T-helper 22 cell (primary cell): ENCODE data around the gene MFAP3L.

ENCODE experiments used
- DNase-seq: peaks from one replicate; pipeline ENCODE4 v3.0.0-alpha.2; 2020; ENCODE audit warnings: low read depth

Gene MFAP3L

DNA sequence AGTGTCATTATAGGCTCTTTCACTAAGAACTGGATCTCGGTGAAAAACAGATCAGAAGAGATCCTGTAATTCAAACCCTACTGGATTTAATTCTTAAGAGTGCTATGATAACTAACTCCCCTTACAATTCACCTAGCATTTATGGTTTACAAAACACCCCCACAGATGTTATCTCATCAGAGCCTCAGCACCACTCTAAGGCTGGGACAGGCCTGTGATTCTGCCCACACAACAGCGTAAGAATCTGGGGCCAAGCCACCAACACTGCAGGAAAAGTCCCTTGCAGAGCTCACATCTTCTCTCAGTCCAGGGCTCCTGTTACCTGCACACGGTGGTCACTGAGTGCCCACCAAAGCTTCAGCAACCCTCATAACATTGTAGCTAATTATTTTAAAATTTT lies 8.9 kb downstream of the MFAP3L start:
- DNase-seq = no peak

DNA sequence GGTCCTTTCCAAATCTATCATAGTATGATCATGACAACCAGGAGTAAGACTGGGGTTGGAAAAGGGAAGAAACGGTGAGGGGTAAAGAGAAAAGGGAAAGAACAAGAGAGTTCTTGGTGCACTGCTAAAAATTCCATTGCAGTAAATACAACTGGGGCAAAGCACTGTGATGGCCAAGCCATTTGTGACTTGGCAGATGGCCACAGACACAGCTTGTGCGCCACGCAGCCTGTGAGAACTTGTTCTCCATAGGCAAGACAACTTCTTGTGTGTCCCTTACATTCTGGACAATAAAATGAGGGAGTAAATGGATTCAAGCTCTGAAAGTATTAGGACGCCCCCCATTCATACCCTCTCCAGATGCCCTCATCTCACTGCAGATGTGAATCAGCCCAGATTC lies 10.9 kb downstream of the MFAP3L start:
- no peak for DNase-seq

DNA sequence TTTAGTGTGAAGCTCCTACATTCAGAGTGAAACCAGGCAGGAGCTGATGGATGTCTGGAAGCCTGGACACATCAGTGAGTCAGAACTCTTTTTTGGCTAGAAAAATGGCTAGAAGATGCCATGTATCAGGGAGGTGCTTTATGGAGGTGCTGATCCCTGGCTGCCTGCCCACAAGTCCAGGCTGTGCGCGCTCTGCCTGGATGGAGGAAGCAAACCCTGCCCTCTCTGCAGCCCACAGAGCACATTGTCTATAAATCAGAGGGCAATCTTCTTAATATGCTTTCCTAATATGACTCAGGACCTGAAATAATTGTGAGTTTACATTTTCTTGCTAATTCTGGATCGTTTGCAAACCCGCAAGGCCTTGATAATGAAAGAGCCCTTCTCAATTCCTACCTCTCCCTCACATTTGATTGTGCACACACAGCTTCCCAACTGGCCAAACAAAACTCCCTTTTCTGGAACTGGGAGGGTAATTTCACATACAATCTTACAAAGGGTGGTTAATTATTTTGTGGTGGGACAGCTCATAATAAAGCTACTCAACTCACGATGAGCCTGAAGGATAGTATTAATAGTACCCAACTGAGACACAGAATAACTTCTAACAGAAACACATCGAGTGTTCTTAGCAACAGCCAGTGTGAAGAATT lies 11.7 kb downstream of the MFAP3L start:
- DNase-seq = no peak

DNA sequence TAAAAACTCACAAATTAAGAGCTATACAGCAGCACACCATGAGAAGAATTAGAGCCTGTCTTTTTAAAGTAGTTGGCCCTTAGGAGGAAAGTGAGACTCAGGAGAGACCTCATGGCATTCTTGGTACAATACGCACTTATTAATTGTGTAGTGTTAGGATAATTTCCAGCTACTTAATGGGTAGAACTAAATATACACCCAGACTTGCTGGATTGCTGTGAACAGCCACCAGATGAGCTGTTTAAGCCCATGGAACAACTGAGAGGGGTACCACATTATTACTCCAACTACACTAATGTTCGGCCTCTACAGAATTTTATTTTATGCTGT lies 13.6 kb downstream of the MFAP3L start:
- DNase-seq = no peak

DNA sequence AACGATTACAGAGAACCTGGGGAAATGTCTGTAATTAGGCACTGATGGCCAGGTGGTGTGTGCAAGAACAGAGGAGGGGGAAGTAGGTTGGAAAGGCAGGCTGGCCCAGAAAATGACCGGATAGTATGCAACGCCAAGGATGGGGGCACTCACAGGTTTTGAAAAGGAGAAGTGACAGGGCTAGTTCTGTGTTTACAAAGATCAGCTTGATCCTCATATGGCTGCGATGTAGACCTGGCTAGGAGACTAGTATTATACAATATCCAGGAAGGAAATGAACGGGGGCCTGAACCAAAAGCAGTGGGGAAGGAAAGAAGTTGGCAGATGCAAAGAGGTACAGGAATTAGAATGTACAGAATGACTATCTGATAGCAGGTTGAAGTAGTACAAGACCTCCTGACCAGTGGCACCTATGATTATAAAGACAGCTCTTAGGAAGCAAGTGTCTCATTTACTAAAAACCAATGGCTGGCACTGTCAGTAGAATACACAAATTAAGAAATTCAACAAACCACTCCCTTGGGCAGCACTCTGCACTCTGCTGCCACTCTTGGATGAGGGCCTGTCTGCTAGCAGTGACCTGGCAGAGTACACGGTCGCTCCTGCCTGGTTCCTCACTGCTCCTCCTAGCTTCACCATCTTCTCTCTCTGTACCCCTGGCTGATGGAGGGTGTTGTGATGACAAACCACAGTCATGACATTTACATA lies 14.1 kb downstream of the MFAP3L start:
- no peak for DNase-seq

DNA sequence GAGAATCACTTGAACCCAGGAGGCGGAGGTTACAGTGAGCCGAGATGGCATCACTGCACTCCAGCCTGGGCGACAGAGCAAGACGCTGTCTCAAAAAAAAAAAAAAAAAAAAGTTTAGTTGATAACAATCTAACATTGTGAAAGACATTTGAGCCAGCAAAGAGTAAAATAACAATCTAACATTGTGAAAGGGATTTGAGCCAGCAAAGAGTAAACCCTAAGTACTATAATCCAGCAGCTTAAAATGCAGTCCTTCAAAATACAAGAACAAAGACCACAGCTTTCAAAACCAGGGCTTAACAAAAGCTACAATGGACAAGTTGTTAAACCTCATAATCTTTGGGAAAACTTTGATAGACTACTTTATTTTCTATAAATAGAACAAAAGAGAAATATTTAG lies 16.9 kb downstream of the MFAP3L start:
- no peak for DNase-seq

DNA sequence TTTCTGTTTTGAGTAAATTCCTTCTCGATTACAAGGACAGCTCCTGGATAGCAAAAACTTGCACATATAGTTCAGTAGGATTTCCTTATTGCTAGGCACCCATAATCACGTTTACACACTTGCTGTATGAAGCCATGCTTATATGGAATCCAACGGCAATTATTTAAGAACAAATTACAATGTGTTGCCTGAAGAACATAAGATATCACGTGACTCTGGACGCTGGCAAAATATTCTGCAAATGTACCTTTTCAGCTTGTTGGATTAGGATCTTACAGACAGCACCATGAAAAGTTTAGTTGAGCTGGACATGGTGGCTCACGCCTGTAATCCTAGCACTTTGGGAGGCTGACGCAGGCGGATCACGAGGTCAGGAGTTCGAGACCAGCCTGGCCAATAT lies 17.4 kb downstream of the MFAP3L start:
- no peak for DNase-seq

DNA sequence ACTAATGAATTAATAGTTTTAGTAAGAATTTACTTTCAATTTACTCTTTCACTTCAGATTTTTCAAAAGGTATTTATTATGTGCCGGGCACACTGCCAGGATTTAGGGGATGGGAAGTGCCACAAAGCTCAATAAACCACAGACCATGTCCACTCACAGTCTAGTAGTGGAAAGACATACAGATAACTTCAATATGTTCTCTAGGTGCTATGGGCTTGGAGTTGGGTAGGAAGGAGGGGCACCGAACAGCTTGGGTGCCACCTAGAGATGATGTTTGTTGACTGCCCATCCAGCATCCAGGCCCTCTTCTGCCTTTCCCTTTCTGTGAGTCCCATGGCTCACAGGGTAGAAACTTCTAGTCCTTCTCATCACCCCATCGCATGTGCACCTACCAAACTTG lies 17.8 kb downstream of the MFAP3L start:
- DNase-seq = no peak

DNA sequence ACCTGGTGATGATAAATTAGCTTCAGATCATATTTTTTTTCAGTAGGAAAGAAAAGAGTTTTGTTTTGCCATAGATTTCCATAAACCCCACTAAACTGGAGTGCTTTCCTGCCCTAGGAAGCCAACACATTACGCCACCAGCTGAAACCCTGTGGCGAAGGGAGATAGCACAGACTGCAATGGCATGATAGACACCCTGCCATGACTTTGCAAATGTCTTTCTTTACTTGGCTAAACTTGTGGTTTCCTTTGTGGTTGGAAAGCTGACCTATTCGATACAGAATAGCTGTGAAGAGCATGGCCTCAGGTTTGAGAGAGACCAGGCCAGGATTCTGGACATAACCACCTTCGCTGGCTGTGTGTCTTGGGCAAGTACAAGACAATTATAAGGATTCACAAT lies 19.1 kb downstream of the MFAP3L start:
- DNase-seq = no peak

DNA sequence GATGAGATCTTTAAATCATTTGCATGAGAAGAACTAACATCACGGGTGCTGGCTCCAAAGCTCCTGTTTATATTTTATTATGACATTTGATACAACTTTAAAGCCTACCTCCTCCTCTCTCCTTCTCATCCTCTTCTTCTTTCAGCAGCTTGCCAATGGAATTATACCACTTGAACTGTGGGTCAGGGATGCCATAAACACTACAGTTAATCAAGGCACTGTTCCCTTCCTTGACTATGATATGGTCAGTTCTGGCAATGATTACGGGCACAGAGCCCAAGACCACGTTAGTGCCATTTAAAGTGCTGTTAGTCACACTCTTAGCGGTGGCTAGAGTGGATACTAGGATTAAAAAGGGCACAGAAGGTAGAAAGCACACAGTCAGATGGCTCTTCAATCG lies 20.7 kb downstream of the MFAP3L start:
- no peak for DNase-seq

DNA sequence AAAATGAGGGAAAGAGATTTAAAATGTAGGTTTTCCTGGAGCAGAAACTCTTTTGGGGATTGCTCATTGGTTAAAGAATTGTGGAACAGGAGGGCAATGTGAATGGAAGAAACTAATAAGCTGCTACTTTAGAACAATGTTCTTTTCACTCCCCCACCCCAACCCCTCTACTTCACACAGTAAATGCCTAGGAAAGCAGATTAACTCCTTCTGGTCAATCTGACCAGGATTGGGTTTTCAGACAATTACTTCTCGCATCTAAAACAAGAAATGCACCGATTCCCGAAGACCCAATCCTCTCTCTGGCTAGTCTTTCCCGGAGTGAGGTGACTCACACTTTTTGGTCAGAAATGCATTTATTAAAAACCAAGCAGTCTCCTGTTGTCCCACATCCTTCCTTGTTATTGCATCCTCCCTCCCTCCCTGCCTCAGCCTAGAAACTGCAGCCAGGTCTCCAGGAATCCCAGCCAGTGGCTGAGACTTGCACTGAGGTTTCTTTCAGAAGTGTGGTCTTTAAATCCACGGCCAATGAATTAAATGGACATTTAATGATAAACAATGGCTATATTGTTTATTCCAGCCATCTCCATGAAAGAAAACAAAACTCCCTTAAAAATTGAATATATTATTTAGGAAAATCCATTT lies 21.4 kb downstream of the MFAP3L start:
- DNase-seq = no peak

DNA sequence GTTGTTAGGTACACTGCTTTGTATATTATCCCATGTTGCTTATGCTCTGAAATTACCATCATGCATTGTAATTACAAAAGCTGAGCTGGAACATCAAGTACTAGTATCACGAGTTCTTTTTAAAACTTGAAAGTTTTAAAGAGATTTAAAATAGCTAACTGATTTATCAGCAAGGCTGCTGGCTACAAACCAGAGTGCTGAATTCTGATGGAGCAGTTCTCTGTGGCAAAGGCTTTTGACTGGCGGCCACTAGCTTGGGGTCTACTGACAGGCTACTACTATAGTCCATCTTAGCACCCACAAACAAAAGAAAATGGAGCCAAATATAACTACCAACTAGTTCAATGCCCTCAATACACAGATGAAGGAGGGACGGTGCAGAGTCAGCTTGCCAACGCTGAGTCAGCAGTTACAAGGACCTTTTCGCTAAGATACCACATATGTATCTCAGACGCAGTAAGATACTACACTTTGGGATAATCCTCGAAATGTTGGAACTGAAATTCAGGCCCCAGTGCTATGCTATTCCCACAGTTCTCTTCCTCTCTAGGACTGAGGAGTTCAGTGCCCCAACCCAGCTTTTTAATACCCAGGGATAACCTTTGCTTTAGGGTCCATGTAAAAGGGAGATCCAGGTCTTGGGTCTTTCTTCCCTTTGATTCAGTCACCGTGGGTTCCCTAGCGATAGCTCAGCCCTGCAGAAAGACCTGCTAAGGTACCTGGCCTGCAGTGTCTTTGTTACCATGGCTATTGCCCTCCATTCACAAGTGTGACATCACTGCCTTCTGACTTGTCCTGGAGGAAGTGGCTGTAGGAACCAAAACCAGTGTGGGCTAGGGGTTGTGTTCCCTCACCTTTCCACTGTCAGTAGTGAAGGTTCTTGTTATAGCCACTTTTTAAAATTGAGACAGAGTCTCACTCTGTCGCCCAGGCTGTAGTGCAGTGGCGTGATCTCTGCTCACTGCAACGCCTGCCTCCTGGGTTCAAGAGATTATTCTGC lies 22.8 kb downstream of the MFAP3L start:
- no peak for DNase-seq

DNA sequence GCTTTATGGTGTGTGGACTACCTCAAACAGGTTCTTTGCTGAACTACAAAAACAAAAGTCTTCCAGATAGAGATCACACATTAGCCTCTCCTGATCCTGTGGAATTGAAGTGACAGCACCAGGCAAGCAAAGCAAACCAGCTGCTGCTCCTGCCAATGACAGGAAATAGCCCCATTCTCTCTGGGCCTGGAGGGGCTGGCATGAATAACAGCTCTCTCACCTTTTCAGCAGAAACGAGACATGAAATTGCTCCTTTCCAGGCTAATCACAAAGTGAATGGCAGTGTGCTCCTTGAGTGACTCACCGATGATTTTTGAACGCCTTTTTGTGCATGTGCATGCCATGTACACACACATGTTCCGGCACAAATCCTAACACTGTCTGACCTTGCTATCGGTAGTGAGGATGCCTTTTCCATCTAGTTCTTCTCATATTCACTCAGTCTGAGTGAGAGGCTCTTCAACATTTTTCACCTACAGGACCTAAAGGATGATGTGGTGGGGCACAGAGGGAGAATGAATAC lies 24.4 kb downstream of the MFAP3L start:
- DNase-seq = no peak

DNA sequence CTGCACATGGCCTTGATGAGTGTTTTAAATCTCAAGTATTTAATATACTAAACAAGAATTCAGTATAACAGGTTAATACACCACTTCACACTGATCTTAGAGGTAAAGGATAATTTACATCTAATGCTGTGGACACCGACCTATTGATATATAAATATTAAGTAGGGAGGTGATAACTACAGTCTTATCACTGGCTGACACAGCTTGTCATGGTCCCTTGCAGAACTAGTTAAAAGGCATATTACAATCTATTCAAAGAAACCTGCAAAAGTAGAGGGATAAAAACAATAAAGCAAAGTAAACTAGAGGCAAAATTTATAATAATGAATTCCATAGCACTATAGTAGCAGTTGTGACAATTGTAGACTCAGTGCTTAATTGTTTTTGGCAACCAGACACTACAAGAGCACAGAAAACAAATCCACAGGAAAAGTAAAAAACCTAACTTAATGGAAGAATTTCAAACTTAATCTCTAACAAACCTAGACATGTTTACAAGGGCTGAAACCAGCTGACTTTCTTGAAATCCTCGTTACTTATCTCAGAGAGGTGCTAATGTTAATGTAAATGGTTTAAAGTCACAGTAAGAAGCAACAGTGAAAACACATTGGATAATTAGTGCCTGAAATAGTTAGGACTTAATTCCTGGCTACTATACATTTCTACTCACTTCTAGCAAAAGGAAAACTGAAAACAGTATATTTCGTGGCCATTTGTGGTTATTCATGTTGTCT lies 25.0 kb downstream of the MFAP3L start:
- no peak for DNase-seq

DNA sequence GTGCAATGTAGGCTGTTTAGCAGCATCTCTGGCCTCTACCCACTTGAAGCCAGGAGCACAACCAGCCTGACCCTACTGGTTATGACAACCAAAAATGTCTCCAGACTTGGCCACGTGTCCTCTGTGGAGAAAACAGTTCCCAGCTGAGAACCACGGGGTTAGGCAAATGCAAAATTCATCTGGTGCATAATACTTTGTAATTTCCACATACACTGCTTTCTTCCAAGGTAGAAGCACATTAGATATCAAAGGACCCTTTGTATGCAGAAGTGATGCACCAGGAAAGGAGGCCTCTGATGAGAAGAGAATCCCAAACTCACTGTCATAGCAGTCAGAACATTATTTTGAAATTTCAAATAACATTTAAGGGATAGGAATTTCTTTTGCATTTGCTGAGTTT lies 26.3 kb downstream of the MFAP3L start:
- no peak for DNase-seq

DNA sequence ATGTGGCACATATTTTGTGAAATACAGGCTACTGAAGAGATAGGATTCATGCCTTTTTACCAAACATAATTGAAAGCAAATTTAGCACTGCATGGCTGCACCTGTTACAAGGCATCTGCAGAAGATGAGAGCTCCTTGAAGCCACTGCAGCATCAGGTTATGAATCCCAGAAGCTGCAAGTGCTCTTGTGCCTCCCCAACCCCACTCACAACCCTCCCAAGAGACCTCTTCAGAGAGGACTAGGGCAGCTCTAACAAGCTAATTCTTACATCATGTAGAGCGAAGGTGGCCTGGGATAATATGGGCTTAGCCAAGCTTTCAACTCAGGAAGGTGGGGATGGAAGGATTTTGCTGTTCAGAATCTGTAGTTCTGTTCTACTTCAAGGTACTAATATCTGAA lies 27.2 kb downstream of the MFAP3L start:
- no peak for DNase-seq

DNA sequence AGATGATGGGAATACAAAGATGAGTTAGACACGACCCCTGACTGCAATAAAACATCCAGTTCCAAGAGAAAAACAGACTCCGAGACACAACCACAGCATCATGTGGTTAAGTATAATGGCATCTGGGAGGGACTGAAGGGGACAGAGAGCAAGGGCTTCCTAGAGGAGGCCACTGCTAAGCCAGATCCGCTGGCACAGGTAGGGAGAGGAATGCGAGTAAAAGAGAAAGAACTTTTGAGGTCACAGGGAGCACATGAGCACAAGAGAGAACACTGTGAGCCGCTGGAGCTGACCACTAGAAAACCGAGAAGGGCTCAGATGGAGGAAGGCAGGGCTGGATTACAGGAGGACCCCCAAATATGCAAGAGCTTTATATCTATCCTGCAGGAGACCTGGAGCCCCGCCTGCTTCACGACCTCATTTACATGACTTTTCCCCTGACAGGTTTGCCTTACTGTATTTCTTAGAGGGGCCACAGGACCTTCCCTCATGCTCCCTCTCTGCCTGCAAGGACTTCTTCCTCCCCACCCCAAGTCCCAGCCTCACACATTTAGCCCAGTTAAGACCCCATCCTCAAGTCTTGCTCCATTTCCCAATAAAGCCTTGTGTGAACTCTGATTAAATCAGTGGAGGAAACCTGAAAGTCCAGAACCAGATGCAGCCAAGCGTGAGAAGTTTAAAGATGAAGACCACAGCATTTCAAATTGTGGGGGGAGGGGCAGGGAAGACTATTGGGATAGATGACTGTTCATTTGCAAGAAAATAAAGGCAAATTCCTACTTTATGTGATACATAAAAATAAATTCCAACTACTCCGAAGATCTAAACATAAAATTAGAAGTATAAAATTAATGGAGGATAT lies 29.6 kb downstream of the MFAP3L start:
- no peak for DNase-seq

DNA sequence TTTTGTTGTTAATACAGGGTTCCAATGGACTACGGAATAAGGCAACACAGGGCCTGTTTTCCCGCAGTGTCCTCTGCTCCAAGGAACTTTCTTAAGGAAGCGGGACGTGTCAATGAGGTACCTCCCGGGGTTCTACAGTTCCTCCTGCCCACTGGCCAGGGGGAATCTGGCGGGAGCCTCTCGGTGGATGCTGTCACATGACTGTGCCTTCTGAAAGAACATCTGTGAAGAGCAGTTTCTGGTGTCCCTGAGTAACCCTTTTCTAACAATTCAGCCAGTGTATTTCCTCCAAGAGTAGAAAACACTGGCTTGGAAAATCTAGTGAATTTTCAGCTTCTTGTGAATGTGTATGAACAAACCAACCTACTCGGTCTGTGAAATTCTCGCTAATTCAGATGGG lies 32.7 kb downstream of the MFAP3L start:
- DNase-seq = no peak

DNA sequence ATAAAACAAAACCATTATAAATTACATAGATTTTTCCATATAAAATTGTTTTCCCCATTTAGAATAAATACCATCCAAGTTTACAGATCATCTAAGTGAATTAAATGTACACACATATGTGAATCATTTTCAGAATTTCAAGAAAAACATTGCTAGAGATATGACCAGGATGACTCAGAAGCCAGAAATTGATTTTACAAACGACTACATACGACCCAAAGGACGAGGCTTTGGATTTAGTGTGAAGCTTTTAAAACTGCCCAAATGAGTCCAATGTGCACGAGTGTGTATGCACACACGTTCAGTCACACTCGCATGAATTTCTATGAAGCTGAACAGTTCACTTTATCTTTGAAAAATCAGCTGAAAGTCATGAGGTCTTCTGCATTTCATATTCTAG lies 37.9 kb downstream of the MFAP3L start:
- DNase-seq = no peak
